K562 (cell line): ENCODE results near the gene HGS. TPM values are rescaled to one million over a fixed set of nuclear protein-coding genes. Genes with fewer than 3 reads are reported as not detected.
A peak's percentile ranks its signal among the peaks of the same experiment; 100 is the strongest.

Experiments
- ATAC-seq: fragments of 200-7000 bp; cut with Tn5 transposase; 3 replicates; pipeline ENCODE4 v1.9.1; 2020; ENCODE audit warnings: moderate library complexity
- BruUV-seq: library from RNA; stranded (reverse); fragments of 400-500 nt; replicated peaks from 2 replicates; lab custom pipeline; 2021; lab: Mats Ljungman, UMichigan
- CTCF ChIA-PET: fragments of 300-600 bp; formaldehyde crosslinking; extraction: SDS; loops from one replicate; lab custom pipeline; 2021; ENCODE audit warnings: low intra/inter-chr PET ratio; lab: Yijun Ruan, JAX
- POLR2A ChIA-PET: fragments of 300-600, 350-650 bp; sonication (Branson Sonifier 250); formaldehyde crosslinking; extraction: SDS; loops from one replicate; lab custom pipeline; 2021; ENCODE audit warnings: antibody characterized with exemption, inconsistent platforms; lab: Yijun Ruan, JAX
- DNase-seq, 4 experiments: peaks; one replicate each; pipeline versions ENCODE4 v3.0.0 to v3.0.0-alpha.2; 2011 to 2018; ENCODE audit warnings: low spot score in 3 of 4, mixed read lengths in 3 of 4; ENCODE audit errors: extremely low read depth in 1 of 4
- FAIRE-seq: peaks from 2 replicates; lab custom pipeline; 2011; peaks lifted over from hg19 to GRCh38; lab: Jason Lieb, UNC
- H2AFZ ChIP-seq: 2 replicates; pipeline ENCODE4 v1.6.0; 2011; ENCODE audit warnings: low read depth, low read length, control low read depth, inconsistent platforms
- H3K27ac ChIP-seq: fragments of 200-600 bp; 3 replicates; pipeline ENCODE4 v1.8.0; 2011; ENCODE audit warnings: low read depth, mild to moderate bottlenecking, control low read depth, inconsistent platforms, low read length, moderate library complexity, mixed read lengths; ENCODE audit errors: extremely low read depth
- H3K27me3 ChIP-seq, 2 experiments: fragments of 300-600 bp in 1 of 2; 2 replicates in 1 of 2; 3 replicates in 1 of 2; pipeline versions ENCODE4 v1.6.0 to v1.8.0; 2011; ENCODE audit warnings: inconsistent platforms in 2 of 2, low read length in 2 of 2, mild to moderate bottlenecking in 1 of 2, mixed read lengths in 1 of 2, moderate library complexity in 1 of 2; ENCODE audit not compliant: control insufficient read depth in 2 of 2, insufficient read depth in 2 of 2
- H3K36me3 ChIP-seq: fragments of 300-600 bp; 3 replicates; pipeline ENCODE4 v1.8.0; 2011; ENCODE audit warnings: mild to moderate bottlenecking, low read length, inconsistent platforms; ENCODE audit not compliant: control insufficient read depth, insufficient read depth
- H3K4me1 ChIP-seq, 2 experiments: fragments of 200-600 bp in 1 of 2; replicated peaks in 1 of 2; 2 replicates in 1 of 2; 3 replicates in 1 of 2; pipeline versions ENCODE4 v1.5.1 to v1.8.0; 2011; ENCODE audit warnings: inconsistent platforms in 2 of 2, low read length in 2 of 2, mild to moderate bottlenecking in 1 of 2, mixed read lengths in 1 of 2, moderate library complexity in 1 of 2; ENCODE audit not compliant: control insufficient read depth in 2 of 2, insufficient read depth in 2 of 2
- H3K4me2 ChIP-seq: 2 replicates; pipeline ENCODE4 v1.6.1; 2011; ENCODE audit warnings: low read length, control low read depth, inconsistent platforms, mixed read lengths; ENCODE audit not compliant: insufficient read depth
- H3K4me3 ChIP-seq: fragments of 200-600 bp; sonication (generic), shearing (Covaris generic); 2 replicates; pipeline ENCODE4 v1.5.1; 2016; ENCODE audit warnings: control low read depth, inconsistent platforms
- H3K79me2 ChIP-seq: fragments of 200-600 bp; 3 replicates; pipeline ENCODE4 v1.8.0; 2011; ENCODE audit warnings: low read length, inconsistent platforms; ENCODE audit not compliant: control insufficient read depth, insufficient read depth
- H3K9ac ChIP-seq, 2 experiments: 2 replicates each; pipeline versions ENCODE4 v1.6.0 to v1.6.1; 2011; ENCODE audit warnings: low read depth in 2 of 2, low read length in 2 of 2, control low read depth in 1 of 2, inconsistent platforms in 1 of 2, mild to moderate bottlenecking in 1 of 2, mixed read lengths in 1 of 2; ENCODE audit not compliant: insufficient read depth in 1 of 2
- H3K9me1 ChIP-seq: one replicate; pipeline ENCODE4 v1.6.0; 2011; ENCODE audit warnings: inconsistent platforms, mild to moderate bottlenecking, low read length, moderate library complexity; ENCODE audit not compliant: control insufficient read depth, insufficient read depth
- H3K9me3 ChIP-seq: replicated peaks from 2 replicates; pipeline ENCODE4 v1.5.1; 2011; ENCODE audit warnings: low read depth, low read length, inconsistent platforms; ENCODE audit not compliant: control insufficient read depth, insufficient read depth
- H4K20me1 ChIP-seq: replicated peaks from 2 replicates; pipeline ENCODE4 v1.6.1; 2011; ENCODE audit warnings: low read length, inconsistent platforms, mixed read lengths; ENCODE audit not compliant: control insufficient read depth, insufficient read depth
- CXXC5 ChIP-seq: fragments of 250-450 bp; sonication (Bioruptor Pico); IDR thresholded peaks from 2 replicates; pipeline ENCODE4 v1.8.0; 2022; ENCODE audit warnings: inconsistent platforms, mild to moderate bottlenecking, moderate library complexity
- DMBX1 ChIP-seq: fragments of 250-450 bp; sonication (Bioruptor Pico); IDR thresholded peaks from 2 replicates; pipeline ENCODE4 v1.8.0; 2022; ENCODE audit warnings: inconsistent platforms, mild to moderate bottlenecking, moderate library complexity, borderline replicate concordance
- GATAD2B ChIP-seq: fragments of 450-650 bp; IDR thresholded peaks from 2 replicates; pipeline ENCODE4 v1.6.1; 2017; ENCODE audit warnings: mild to moderate bottlenecking, borderline replicate concordance
- HCFC1 ChIP-seq: IDR thresholded peaks from 2 replicates; pipeline ENCODE4 v1.6.1; 2012; ENCODE audit warnings: low read depth, low read length, improper control_type of control experiment
- KLF16 ChIP-seq: IDR thresholded peaks from 2 replicates; pipeline ENCODE4 v1.6.1; 2016; ENCODE audit warnings: antibody characterized with exemption
- PHB2 ChIP-seq: fragments of 450-650 bp; IDR thresholded peaks from 2 replicates; pipeline ENCODE4 v1.6.1; 2017; ENCODE audit warnings: low read depth
- POLR2B ChIP-seq: fragments of 450-650 bp; IDR thresholded peaks from 2 replicates; pipeline ENCODE4 v1.6.1; 2018; ENCODE audit warnings: low read depth; ENCODE audit not compliant: partially characterized antibody
- POLR2G ChIP-seq: fragments of 200-400 bp; formaldehyde crosslinking; IDR thresholded peaks from 2 replicates; pipeline ENCODE4 v1.6.1; 2017; ENCODE audit warnings: low read depth, mild to moderate bottlenecking, antibody characterized with exemption, low read length, moderate library complexity
- SUPT5H ChIP-seq: fragments of 450-650 bp; IDR thresholded peaks from 2 replicates; pipeline ENCODE4 v1.6.1; 2016
- TAF15 ChIP-seq: fragments of 200-400 bp; formaldehyde crosslinking; IDR thresholded peaks from 2 replicates; pipeline ENCODE4 v1.6.1; 2017; ENCODE audit warnings: mild to moderate bottlenecking, low read depth, low read length, moderate library complexity
- TAF9B ChIP-seq: fragments of 450-650 bp; IDR thresholded peaks from 2 replicates; pipeline ENCODE4 v1.6.1; 2018; ENCODE audit warnings: mild to moderate bottlenecking; ENCODE audit not compliant: partially characterized antibody
- TBL1XR1 ChIP-seq, 2 experiments: IDR thresholded peaks; 2 replicates each; pipeline ENCODE4 v1.6.1; 2012; ENCODE audit warnings: improper control_type of control experiment in 2 of 2, low read length in 2 of 2, mild to moderate bottlenecking in 1 of 2
- ZBED1 ChIP-seq: IDR thresholded peaks from 2 replicates; pipeline ENCODE4 v1.6.1; 2014
- ZNF143 ChIP-seq: sonication (generic); formaldehyde crosslinking; IDR thresholded peaks from 2 replicates; pipeline ENCODE4 v1.9.0; 2022; ENCODE audit warnings: mild to moderate bottlenecking, missing genetic modification reagents
- ZNF217 ChIP-seq: sonication (generic); formaldehyde crosslinking; IDR thresholded peaks from 2 replicates; pipeline ENCODE4 v1.8.0; 2022; ENCODE audit warnings: mild to moderate bottlenecking, missing genetic modification reagents
- ZNF507 ChIP-seq: conservative IDR thresholded peaks from 2 replicates; pipeline ENCODE4 v1.6.1; 2017; ENCODE audit warnings: missing genetic modification characterization, missing compliant biosample characterization
- ZNF79 ChIP-seq: fragments of 250-450 bp; sonication (Bioruptor Pico); IDR thresholded peaks from 2 replicates; pipeline ENCODE4 v1.4.0; 2020; ENCODE audit warnings: low read depth, mild to moderate bottlenecking, moderate library complexity
- WGBS: fragments of 100-300 bp; shearing (Covaris generic); methylation state at CpG from one replicate; pipeline ENCODE4 v1.1.6; 2016; ENCODE audit warnings: low coverage, mixed read lengths; ENCODE audit not compliant: insufficient coverage; ENCODE audit errors: missing lambda C conversion rate; 5-methylcytosine and 5-hydroxymethylcytosine counted together
- in situ Hi-C: fragments of 300-500 bp; cut with MboI; formaldehyde crosslinking; loops from 4 replicates; pipeline ENCODE4 v1.15.0; 2018; ENCODE audit warnings: inconsistent platforms, mixed read lengths
- intact Hi-C: fragments of 100-400 bp; cut with micrococcal nuclease; formaldehyde crosslinking; loops from 2 replicates; pipeline ENCODE4 v1.14.2; 2022
- polyA plus RNA-seq, 8 experiments: library from polyadenylated mRNA; depleted of rRNA in 4 of 8; stranded (reverse) in 5 of 8; unstranded in 3 of 8; fragments of >200 nt; fragmentation: Nextera tagmentation in 2 of 8; fragmentation: Illumina TruSeq in 1 of 8; extraction: Ambion mirVana in 2 of 8; extraction: Trizol in 1 of 8; gene quantifications; 2 replicates each; pipeline versions ENCODE4 v1.2.1 to v1.2.3, GENCODE V29; 2011 to 2014; ENCODE audit warnings: inconsistent platforms in 1 of 8, missing spikeins in 1 of 8
- total RNA-seq, 7 experiments: library from RNA; depleted of rRNA in 6 of 7; stranded (reverse); fragments of >200 nt in 6 of 7; fragmentation: Illumina TruSeq in 2 of 7; extraction: Trizol in 2 of 7; gene quantifications; 2 replicates each; pipeline versions ENCODE4 v1.2.1 to v1.2.3, GENCODE V29; 2011 to 2021; ENCODE audit warnings: low replicate concordance in 1 of 7
- TF ChIP-seq, protein P1 (sequence below): fragments of 250-450 bp; sonication (Bioruptor Pico); IDR thresholded peaks from 2 replicates; pipeline ENCODE4 v1.8.0; 2021; ENCODE audit warnings: moderate library complexity, mild to moderate bottlenecking, inconsistent platforms
- TF ChIP-seq, protein P2 (sequence below): fragments of 250-450 bp; sonication (Bioruptor Pico); IDR thresholded peaks from 2 replicates; pipeline ENCODE4 v1.5.0; 2020; ENCODE audit warnings: mild to moderate bottlenecking
- TF ChIP-seq, protein P3 (sequence below): fragments of 250-450 bp; sonication (Bioruptor Pico); IDR thresholded peaks from 2 replicates; pipeline ENCODE4 v1.9.0; 2021; ENCODE audit warnings: mild to moderate bottlenecking, inconsistent platforms

HGS gene
- total and polyA plus RNA-seq, 9 of the 15 experiments (the other 6 are each of a cell fraction or from before 2014, with no cell fraction given), result 3.9 to 176 (median 77.1) TPM

DNA sequence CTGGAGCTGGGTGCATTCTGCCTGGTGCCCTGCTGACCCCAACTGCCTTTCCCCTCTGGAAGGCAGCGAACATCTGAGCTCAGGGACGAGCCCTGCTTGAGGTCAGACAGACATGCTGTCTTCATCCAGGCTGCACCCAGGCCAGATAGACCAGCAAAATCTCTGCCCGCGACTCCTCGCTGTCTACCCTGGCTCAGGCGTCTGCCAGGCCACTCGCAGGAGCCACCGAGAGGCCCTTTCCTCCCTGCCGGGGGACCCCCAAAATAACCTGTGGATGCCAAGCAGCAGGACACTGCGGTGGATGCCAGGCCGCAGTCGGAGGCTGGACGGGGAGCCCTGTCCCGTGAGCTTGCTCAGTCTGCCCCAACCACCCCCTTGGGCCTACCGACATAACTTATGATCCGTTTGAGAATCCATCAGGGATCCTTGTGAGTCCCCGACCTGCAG is 25.0 kb downstream of the HGS start:
- H3K4me2 ChIP-seq, result no peak overlapping the region
- H3K4me3 ChIP-seq, result no peak overlapping the region
- H3K27ac ChIP-seq, result no peak overlapping the region; the same call in 2 of the 3 replicates
- intact Hi-C loops, result no loop called here
- peaks cover 23 to 79% of the 10 kb centered on the region in 2 experiments for H3K4me1 ChIP-seq
- CTCF ChIA-PET, result no interaction called here
- no peaks in the 10 kb centered on the region for H3K27me3 ChIP-seq
- peaks cover 44% of the 10 kb centered on the region for H3K79me2 ChIP-seq
- ATAC-seq, result no peak
- in situ Hi-C loops, result no loop called here
- H3K36me3 ChIP-seq, result peaks cover 54% of the 10 kb centered on the region
- H3K9me3 ChIP-seq, result no peaks in the 10 kb centered on the region
- no peak for FAIRE-seq
- no TSS peak for BruUV-seq
- 86% methylated on average over 17 of the region's 17 CpGs for WGBS
- no peak overlapping the region for H2AFZ ChIP-seq
- no peak for DNase-seq
- H3K9ac ChIP-seq, result peak overlapping the region in 1 of 2 experiments; percentile 70; a peak in 1 of 4 replicates
- peaks cover 2% of the 10 kb centered on the region for H3K9me1 ChIP-seq
- H4K20me1 ChIP-seq, result peaks cover 11% of the 10 kb centered on the region
- POLR2A ChIA-PET, result interaction anchor here (0.6 to 1.6 kb wide), 6 partner anchors 13 to 161 kb away, joined by 3 to 4 read pairs (median 3); partner anchors contain the start of genes ARL16, CCDC137, HGS and OXLD1
- no peak for TF ChIP-seq ZNF79 (CRISPR knock-in tag)
- TF ChIP-seq TBL1XR1 (IDR thresholded peaks at IDR 0.05; ENCODE audit: low read length in 2 of 2), result no peak
- TF ChIP-seq, protein P1, sequence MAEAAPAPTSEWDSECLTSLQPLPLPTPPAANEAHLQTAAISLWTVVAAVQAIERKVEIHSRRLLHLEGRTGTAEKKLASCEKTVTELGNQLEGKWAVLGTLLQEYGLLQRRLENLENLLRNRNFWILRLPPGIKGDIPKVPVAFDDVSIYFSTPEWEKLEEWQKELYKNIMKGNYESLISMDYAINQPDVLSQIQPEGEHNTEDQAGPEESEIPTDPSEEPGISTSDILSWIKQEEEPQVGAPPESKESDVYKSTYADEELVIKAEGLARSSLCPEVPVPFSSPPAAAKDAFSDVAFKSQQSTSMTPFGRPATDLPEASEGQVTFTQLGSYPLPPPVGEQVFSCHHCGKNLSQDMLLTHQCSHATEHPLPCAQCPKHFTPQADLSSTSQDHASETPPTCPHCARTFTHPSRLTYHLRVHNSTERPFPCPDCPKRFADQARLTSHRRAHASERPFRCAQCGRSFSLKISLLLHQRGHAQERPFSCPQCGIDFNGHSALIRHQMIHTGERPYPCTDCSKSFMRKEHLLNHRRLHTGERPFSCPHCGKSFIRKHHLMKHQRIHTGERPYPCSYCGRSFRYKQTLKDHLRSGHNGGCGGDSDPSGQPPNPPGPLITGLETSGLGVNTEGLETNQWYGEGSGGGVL (CRISPR knock-in tag), result no peak
- TF ChIP-seq HCFC1, result no peak
- TF ChIP-seq, protein P2, sequence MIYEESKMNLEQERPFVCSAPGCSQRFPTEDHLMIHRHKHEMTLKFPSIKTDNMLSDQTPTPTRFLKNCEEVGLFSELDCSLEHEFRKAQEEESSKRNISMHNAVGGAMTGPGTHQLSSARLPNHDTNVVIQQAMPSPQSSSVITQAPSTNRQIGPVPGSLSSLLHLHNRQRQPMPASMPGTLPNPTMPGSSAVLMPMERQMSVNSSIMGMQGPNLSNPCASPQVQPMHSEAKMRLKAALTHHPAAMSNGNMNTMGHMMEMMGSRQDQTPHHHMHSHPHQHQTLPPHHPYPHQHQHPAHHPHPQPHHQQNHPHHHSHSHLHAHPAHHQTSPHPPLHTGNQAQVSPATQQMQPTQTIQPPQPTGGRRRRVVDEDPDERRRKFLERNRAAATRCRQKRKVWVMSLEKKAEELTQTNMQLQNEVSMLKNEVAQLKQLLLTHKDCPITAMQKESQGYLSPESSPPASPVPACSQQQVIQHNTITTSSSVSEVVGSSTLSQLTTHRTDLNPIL (CRISPR knock-in tag), result no peak
- TF ChIP-seq TAF9B, result no peak
- TF ChIP-seq DMBX1 (CRISPR knock-in tag), result no peak
- TF ChIP-seq ZNF143 (CRISPR knock-in tag), result no peak
- no peak for TF ChIP-seq CXXC5
- no peak for TF ChIP-seq PHB2
- no peak for TF ChIP-seq GATAD2B
- TF ChIP-seq POLR2B, result no peak
- TF ChIP-seq ZBED1, result no peak
- peak; percentile 51 for TF ChIP-seq POLR2G
- no peak for TF ChIP-seq TAF15
- TF ChIP-seq, protein P3, sequence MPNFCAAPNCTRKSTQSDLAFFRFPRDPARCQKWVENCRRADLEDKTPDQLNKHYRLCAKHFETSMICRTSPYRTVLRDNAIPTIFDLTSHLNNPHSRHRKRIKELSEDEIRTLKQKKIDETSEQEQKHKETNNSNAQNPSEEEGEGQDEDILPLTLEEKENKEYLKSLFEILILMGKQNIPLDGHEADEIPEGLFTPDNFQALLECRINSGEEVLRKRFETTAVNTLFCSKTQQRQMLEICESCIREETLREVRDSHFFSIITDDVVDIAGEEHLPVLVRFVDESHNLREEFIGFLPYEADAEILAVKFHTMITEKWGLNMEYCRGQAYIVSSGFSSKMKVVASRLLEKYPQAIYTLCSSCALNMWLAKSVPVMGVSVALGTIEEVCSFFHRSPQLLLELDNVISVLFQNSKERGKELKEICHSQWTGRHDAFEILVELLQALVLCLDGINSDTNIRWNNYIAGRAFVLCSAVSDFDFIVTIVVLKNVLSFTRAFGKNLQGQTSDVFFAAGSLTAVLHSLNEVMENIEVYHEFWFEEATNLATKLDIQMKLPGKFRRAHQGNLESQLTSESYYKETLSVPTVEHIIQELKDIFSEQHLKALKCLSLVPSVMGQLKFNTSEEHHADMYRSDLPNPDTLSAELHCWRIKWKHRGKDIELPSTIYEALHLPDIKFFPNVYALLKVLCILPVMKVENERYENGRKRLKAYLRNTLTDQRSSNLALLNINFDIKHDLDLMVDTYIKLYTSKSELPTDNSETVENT (CRISPR knock-in tag), result no peak
- 0 out of 2 replicates have a peak, but pooled peaks have one; percentile 5 for TF ChIP-seq SUPT5H
- TF ChIP-seq KLF16, result no peak
- no peak for TF ChIP-seq ZNF217 (CRISPR knock-in tag)
- no peak for TF ChIP-seq ZNF507
